Measurements from ENCODE around the gene ACAA1. TPM values are rescaled to one million over a fixed set of nuclear protein-coding genes. Genes with fewer than 3 reads are reported as not detected.

Gene ACAA1
- total and polyA plus RNA-seq, 2 of the 13 experiments (the other 11 are each of a cell fraction or from before 2014, with no cell fraction given): 60.8 to 188 TPM

GRCh38 chr3:38119821-38120692, 16.9 kb downstream of the ACAA1 start:
- intact Hi-C loops (cut with micrococcal nuclease; ENCODE audit: unreplicated experiment): no loop called here
- BruUV-seq (replicated peaks): no TSS peak
- DNase-seq (ENCODE audit: low spot score): no peak
- POLR2A ChIA-PET: interaction anchor here (1.1 to 8.0 kb wide), 6 partner anchors 11 to 130 kb away, joined by 3 to 87 read pairs (median 5); partner anchors contain the start of genes ACAA1, MYD88 and OXSR1
- H3K9ac ChIP-seq (ENCODE audit: insufficient read depth, low read depth, low read length): no peak overlapping the region
- TF ChIP-seq KDM4B (CRISPR knock-in tag; IDR thresholded peaks at IDR 0.05): no peak
- 0 out of 2 replicates have a peak, but pooled peaks have one; percentile 89 for TF ChIP-seq PAF1 (CRISPR knock-in tag; IDR thresholded peaks at IDR 0.05)
- peak; percentile 41; the same call in 1 of the 2 replicates for TF ChIP-seq ZNF687 (CRISPR knock-in tag; IDR thresholded peaks at IDR 0.05)
- 0 out of 2 replicates have a peak, but pooled peaks have one; percentile 9 for TF ChIP-seq ZNF431 (CRISPR knock-in tag; IDR thresholded peaks at IDR 0.05; ENCODE audit: borderline replicate concordance, low read depth)
- TF ChIP-seq, protein P1, sequence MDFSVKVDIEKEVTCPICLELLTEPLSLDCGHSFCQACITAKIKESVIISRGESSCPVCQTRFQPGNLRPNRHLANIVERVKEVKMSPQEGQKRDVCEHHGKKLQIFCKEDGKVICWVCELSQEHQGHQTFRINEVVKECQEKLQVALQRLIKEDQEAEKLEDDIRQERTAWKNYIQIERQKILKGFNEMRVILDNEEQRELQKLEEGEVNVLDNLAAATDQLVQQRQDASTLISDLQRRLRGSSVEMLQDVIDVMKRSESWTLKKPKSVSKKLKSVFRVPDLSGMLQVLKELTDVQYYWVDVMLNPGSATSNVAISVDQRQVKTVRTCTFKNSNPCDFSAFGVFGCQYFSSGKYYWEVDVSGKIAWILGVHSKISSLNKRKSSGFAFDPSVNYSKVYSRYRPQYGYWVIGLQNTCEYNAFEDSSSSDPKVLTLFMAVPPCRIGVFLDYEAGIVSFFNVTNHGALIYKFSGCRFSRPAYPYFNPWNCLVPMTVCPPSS (IDR thresholded peaks at IDR 0.05): no peak
- peak; percentile 40 for TF ChIP-seq AGO2 (optimal IDR thresholded peaks at IDR 0.05; ENCODE audit: low read depth, low read length)
- TF ChIP-seq POLR2G (IDR thresholded peaks at IDR 0.05; ENCODE audit: low read depth, low read length): 0 out of 2 replicates have a peak, but pooled peaks have one; percentile 11
- TF ChIP-seq POLR2AphosphoS5 (IDR thresholded peaks at IDR 0.05; ENCODE audit: low read depth, low read length): 0 out of 2 replicates have a peak, but pooled peaks have one; percentile 22
- TF ChIP-seq, protein P2, sequence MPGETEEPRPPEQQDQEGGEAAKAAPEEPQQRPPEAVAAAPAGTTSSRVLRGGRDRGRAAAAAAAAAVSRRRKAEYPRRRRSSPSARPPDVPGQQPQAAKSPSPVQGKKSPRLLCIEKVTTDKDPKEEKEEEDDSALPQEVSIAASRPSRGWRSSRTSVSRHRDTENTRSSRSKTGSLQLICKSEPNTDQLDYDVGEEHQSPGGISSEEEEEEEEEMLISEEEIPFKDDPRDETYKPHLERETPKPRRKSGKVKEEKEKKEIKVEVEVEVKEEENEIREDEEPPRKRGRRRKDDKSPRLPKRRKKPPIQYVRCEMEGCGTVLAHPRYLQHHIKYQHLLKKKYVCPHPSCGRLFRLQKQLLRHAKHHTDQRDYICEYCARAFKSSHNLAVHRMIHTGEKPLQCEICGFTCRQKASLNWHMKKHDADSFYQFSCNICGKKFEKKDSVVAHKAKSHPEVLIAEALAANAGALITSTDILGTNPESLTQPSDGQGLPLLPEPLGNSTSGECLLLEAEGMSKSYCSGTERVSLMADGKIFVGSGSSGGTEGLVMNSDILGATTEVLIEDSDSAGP (CRISPR knock-in tag; IDR thresholded peaks at IDR 0.05; ENCODE audit: borderline replicate concordance): peak; percentile 15; the same call in 1 of the 2 replicates
- peak; percentile 65; the same call in 1 of the 2 replicates for TF ChIP-seq NRL (CRISPR knock-in tag; IDR thresholded peaks at IDR 0.05; ENCODE audit: borderline replicate concordance)
- peak; percentile 61 for TF ChIP-seq RBM22 (optimal IDR thresholded peaks at IDR 0.05; ENCODE audit: low read length)
- H3K4me2 ChIP-seq (ENCODE audit: low read depth, low read length): no peak overlapping the region
- no peak for FAIRE-seq
- no peaks in the 10 kb centered on the region for H3K9me3 ChIP-seq (ENCODE audit: low read length)
- ATAC-seq: no peak
- no peak overlapping the region for H3K27ac ChIP-seq (ENCODE audit: extremely low read length, insufficient read depth, low read length)
- no peak overlapping the region for H3K4me3 ChIP-seq (replicated peaks in 1 of 3; ENCODE audit: insufficient read depth in 1 of 3, low read depth in 2 of 3, low read length in 3 of 3)
- no peaks in the 10 kb centered on the region for H3K27me3 ChIP-seq (ENCODE audit: control insufficient read depth in 1 of 2, insufficient read depth in 2 of 2, low read length in 2 of 2)
- no peaks in the 10 kb centered on the region for H3K79me2 ChIP-seq (ENCODE audit: insufficient read depth, low read length)
- peaks cover 33% of the 10 kb centered on the region for H4K20me1 ChIP-seq (ENCODE audit: insufficient read depth, low read length)
- H2AFZ ChIP-seq (ENCODE audit: low read length): no peak overlapping the region
- in situ Hi-C loops (cut with HindIII; ENCODE audit: extremely low pct_ligation_motif_present, low pct_unique_long_range_greater_than_20kb): loop anchor here (10.0 kb wide), 1 partner anchor 155 kb away; no protein-coding TSS in a partner anchor
- WGBS (ENCODE audit: low lambda C conversion rate): 95% methylated on average over 6 of the region's 7 CpGs
- peaks cover 35% of the 10 kb centered on the region for H3K4me1 ChIP-seq (ENCODE audit: insufficient read depth, low read length)
- peaks cover 18 to 50% of the 10 kb centered on the region in 2 experiments for H3K36me3 ChIP-seq (replicated peaks in 1 of 2; ENCODE audit: control insufficient read depth in 1 of 2, insufficient read depth in 2 of 2, low read length in 2 of 2)
- CTCF ChIA-PET (ENCODE audit: low intra/inter-chr PET ratio, low total read pairs): no interaction called here
